Ramos (cell line): ENCODE data around the gene UBE2B.
"Not testable (repeated sequence)": the region's sequence is repeated elsewhere in the genome, so short reads cannot be mapped to it uniquely, and the experiment has no call there.

Experiments used
- in situ Hi-C: fragments of 300-500 bp; cut with MboI; formaldehyde crosslinking; loops from one replicate; pipeline ENCODE4 v1.14.3; 2022; ENCODE audit warnings: low sequenced_read_pairs; ENCODE audit not compliant: unreplicated experiment

The UBE2B gene

GRCh38 chr5:134397196-134397595, 25.8 kb downstream of the UBE2B start:
- in situ Hi-C loops = no loop called here

- in situ Hi-C loops = no loop called here
Measured at GRCh38 chr5:134398609-134399155, 27.3 kb downstream of the UBE2B start.

GRCh38 chr5:134403951-134404350, 32.6 kb downstream of the UBE2B start:
- in situ Hi-C loops = no loop called here

DNA sequence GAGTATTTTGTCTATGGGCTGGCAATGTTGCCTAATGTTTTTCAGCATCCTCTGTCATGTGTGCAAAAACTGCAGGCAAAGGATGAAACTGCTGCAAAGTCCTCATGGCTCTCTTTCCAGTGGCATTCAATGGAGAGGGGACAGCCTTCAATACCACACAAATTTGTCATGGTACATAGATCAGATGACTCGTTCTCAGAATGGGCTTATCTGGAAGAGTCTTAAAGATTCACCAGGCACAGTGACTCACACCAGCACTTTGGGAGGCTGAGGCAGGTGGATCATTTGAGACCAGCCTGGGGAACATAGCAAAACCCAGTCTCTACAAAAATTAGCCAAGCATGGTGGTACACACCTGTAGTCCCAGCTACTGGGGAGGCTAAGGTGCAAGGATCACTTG, 35.0 kb downstream of the UBE2B start:
- in situ Hi-C loops = loop anchor here (5.0 kb wide), 1 partner anchor 176 kb away; no protein-coding TSS in a partner anchor

- in situ Hi-C loops = loop anchor here (5.0 kb wide), 1 partner anchor 173 kb away; no protein-coding TSS in a partner anchor
Measured at GRCh38 chr5:134409321-134409720, 38.0 kb downstream of the UBE2B start.

- in situ Hi-C loops = no loop called here
Measured at GRCh38 chr5:134410822-134411221, 39.5 kb downstream of the UBE2B start.

GRCh38 chr5:134411228-134411545, 39.8 kb downstream of the UBE2B start:
- in situ Hi-C loops = no loop called here

- in situ Hi-C loops = no loop called here
Measured at GRCh38 chr5:134411546-134412266, 40.3 kb downstream of the UBE2B start, which contains the start of gene CDKN2AIPNL. Gene CDKN2AIPNL, minus strand, starts transcription at chr5:134411881. Its CDS starts 27 bp downstream, at chr5:134411854.

- in situ Hi-C loops = no loop called here
Measured at GRCh38 chr5:134413046-134413445, 41.7 kb downstream of the UBE2B start.

GRCh38 chr5:134417707-134418106, 46.3 kb downstream of the UBE2B start:
- in situ Hi-C loops = no loop called here

GRCh38 chr5:134418958-134419357, 47.6 kb downstream of the UBE2B start:
- in situ Hi-C loops = no loop called here

GRCh38 chr5:134420343-134420742, 49.0 kb downstream of the UBE2B start:
- in situ Hi-C loops = no loop called here

DNA sequence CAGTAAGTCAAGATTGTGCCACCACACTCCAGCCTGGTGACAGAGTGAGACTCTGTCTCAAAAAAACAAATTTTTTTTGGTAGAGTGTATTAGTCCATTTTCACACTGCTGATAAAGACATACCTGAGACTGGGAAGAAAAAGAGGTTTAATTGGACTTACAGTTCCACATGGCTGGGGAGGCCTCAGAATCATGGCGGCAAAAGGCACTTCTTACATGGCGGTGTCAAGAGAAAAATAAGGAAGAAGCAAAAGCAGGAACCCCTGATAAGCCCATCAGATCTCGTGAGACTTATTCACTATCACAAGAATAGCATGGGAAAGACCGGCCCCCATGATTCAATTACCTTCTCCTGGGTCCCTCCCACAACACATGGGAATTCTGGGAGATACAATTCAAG, 49.7 kb downstream of the UBE2B start:
- in situ Hi-C loops = not testable (repeated sequence)

GRCh38 chr5:134422791-134423365, 51.5 kb downstream of the UBE2B start:
- in situ Hi-C loops = no loop called here

GRCh38 chr5:134423376-134423775, 52.0 kb downstream of the UBE2B start:
- in situ Hi-C loops = no loop called here

DNA sequence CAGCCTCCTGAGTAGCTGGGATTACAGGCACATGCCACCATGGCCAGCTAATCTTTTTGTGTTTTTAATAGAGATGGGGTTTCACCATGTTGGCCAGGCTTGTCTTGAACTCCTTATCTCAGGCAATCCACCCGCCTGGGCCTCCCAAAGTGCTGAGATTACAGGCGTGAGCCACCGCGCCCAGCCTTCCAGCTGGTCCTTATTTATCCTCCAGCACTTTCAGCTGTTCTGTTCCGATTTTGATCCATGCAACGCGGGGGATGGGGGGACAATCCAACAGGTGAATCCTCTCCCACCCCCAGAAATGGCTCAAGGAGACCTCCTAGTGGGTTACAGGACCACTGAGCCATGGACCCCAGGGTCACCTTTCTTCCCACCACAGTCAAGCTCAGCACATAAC, 55.0 kb downstream of the UBE2B start:
- in situ Hi-C loops = no loop called here

DNA sequence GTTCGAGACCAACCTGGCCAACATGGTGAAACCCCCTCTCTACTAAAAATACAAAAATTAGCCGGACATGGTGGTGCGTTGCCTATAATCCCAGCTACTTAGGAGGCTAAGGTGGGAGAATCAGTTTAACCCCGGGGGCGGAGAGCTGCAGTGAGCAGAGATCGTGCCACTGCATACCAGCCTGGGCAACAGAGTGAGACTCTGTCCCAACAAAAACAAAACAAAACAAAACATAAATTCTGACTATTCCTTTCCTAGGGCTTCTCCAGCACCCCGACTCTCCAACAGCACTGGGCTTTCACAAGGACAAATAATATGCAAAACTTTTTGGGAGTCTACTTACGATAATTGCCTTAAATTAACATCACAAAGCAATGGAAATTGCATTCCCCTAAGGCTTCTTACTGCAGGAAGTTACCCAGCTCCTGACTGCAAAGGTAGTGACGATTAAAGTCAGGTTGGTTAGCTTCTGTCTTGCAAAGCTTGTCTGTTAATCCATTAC, 56.2 kb downstream of the UBE2B start:
- in situ Hi-C loops = no loop called here

DNA sequence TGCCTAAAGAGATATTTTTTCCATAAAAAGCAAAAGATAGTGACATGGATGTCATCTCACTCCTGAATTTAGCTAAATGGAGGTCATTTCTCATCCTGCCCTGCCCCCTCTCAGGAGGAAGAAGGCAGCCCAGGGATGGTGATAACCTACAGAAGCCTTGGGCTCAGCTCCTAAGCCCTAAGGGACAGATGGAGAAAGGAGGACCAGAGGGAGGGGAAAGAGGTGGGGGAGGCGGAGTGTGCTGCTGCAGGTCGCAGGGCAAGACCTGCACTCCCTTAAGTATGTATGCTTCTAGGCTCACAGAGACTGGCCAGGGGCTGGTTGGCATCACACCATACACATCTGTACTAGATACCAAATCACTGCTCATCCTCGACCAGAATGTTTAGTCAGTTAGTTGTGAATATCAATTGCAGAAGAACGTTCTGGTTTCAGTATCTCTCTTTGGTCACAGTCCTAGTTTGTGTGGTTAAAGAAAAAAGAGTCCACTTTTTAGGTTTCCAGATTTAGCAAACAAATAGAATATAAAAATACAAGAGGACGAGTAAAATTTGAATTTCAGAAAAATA, 58.7 kb downstream of the UBE2B start:
- in situ Hi-C loops = no loop called here

DNA sequence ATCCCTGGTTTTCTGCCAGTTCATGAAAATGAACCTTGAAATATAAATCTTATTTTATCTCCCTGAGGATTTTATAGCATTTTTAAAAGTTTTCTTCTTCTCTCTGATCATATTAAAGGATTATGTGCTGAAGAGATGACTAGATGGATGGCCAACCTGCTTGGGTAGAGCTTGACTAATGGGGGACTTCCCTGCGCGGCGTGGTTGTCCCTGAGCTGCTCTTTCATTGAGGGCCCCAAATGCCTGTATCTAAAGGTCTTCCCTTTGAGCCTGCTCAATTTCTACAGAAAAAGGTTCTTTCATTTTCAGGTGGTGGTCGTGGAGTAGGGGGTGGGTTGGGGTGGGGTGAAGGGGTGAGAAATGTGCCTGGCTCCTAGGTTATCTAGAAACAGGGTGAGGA, 60.8 kb downstream of the UBE2B start:
- in situ Hi-C loops = no loop called here

DNA sequence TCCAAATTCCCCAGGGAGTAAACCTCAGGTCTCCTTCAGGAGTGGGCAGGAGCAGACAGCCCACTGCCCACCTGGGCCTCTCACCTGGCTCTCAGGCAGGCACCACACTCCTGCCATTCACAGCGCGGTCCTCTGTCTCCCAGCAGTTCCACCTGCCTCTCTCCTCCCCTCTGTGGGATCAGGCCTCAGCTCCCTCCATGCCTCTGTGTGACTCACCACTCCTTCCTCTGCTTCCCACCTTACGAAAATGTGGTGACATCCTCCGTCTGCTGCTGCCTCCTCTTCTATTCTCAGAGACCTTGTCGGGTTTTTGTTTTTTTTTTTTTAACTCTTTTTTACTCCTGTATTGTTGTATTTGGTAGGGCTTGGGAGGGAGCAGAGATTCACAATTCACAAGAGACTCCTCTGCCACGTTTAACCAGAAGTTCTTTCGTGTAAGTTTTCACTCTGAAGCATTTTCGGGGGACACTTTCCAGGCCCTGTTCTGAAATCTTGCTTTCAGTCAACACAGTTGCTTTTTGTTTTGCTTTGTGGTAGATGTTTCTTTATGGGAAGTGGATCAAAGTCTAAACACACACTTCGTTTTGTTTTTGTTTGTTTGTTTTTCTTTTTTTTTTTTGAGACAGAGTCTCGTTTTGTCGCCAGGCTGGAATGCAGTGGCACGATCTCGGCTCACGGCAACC, 61.4 kb downstream of the UBE2B start:
- in situ Hi-C loops = no loop called here

GRCh38 chr5:134435560-134435959, 64.2 kb downstream of the UBE2B start:
- in situ Hi-C loops = no loop called here
